GM06990 (cell line): Measurements from ENCODE around the gene NFKBIZ.

Source experiments
- DNase-seq: peaks from one replicate; pipeline ENCODE4 v3.0.0-alpha.2; 2011; ENCODE audit not compliant: insufficient read length; ENCODE audit errors: extremely low read depth
- H3K27me3 ChIP-seq: replicated peaks from 2 replicates; pipeline ENCODE4 v1.6.0; 2011; ENCODE audit warnings: low read length; ENCODE audit not compliant: control insufficient read depth, insufficient read depth
- H3K36me3 ChIP-seq: 2 replicates; pipeline ENCODE4 v1.5.1; 2011; ENCODE audit warnings: low read length; ENCODE audit not compliant: control insufficient read depth, insufficient read depth
- H3K4me3 ChIP-seq: replicated peaks from 2 replicates; pipeline ENCODE4 v1.5.1; 2011; ENCODE audit warnings: low read depth, mild to moderate bottlenecking, control low read depth, low read length
- CTCF ChIP-seq: IDR thresholded peaks from 2 replicates; pipeline ENCODE4 v1.5.1; 2011; ENCODE audit warnings: low read length, control low read depth, mild to moderate bottlenecking, inconsistent platforms; ENCODE audit not compliant: insufficient read depth, poor library complexity, severe bottlenecking

Gene NFKBIZ

GRCh38 chr3:101853982-101854381 lies 4.7 kb downstream of the NFKBIZ start:
- Histone ChIP-seq H3K4me3 (no peak overlapping the region), H3K36me3 (peaks cover 27% of the 10 kb centered on the region), H3K27me3 (no peaks in the 10 kb centered on the region)
- DNase-seq, result no peak
- TF ChIP-seq CTCF, result no peak

GRCh38 chr3:101854608-101855304 lies 5.4 kb downstream of the NFKBIZ start:
- Histone ChIP-seq H3K27me3 (no peaks in the 10 kb centered on the region), H3K4me3 (no peak overlapping the region), H3K36me3 (peaks cover 29% of the 10 kb centered on the region)
- no peak for DNase-seq
- TF ChIP-seq CTCF, result no peak

- DNase-seq, result no peak
- Histone ChIP-seq H3K4me3 (no peak overlapping the region), H3K27me3 (no peaks in the 10 kb centered on the region), H3K36me3 (peaks cover 34% of the 10 kb centered on the region)
- TF ChIP-seq CTCF, result no peak
Observed at GRCh38 chr3:101857301-101857741, 8.0 kb downstream of the NFKBIZ start.

- Histone ChIP-seq H3K27me3 (no peaks in the 10 kb centered on the region), H3K4me3 (no peak overlapping the region), H3K36me3 (peaks cover 25% of the 10 kb centered on the region)
- no peak for TF ChIP-seq CTCF
- no peak for DNase-seq
Observed at GRCh38 chr3:101858464-101859030, 9.2 kb downstream of the NFKBIZ start.

GRCh38 chr3:101859882-101860448 lies 10.7 kb downstream of the NFKBIZ start:
- no peak overlapping the region for H3K4me3 ChIP-seq
- peaks cover 21% of the 10 kb centered on the region for H3K36me3 ChIP-seq
- no peak for DNase-seq
- no peaks in the 10 kb centered on the region for H3K27me3 ChIP-seq
- TF ChIP-seq CTCF, result no peak
